ENCODE measurements around the gene MTMR2.

Gene MTMR2

GRCh38 chr11:95923728-95924413 is at the start of gene MTMR2:
Gene MTMR2, minus strand, starts transcription at chr11:95924107. Its CDS starts 153 bp downstream, at chr11:95923954.
- no peak for FAIRE-seq

GRCh38 chr11:95972060-95972459 is 48.2 kb upstream of the MTMR2 start:
- no peak for FAIRE-seq

- no peak for FAIRE-seq
Observed at GRCh38 chr11:95968585-95968984, 44.7 kb upstream of the MTMR2 start.

GRCh38 chr11:95964281-95964680 is 40.4 kb upstream of the MTMR2 start:
- FAIRE-seq, result no peak

GRCh38 chr11:95961758-95962157 is 37.9 kb upstream of the MTMR2 start:
- no peak for FAIRE-seq

GRCh38 chr11:95950905-95951304 is 27.0 kb upstream of the MTMR2 start:
- FAIRE-seq, result no peak

GRCh38 chr11:95948637-95949036 is 24.7 kb upstream of the MTMR2 start:
- FAIRE-seq, result no peak

- no peak for FAIRE-seq
Observed at GRCh38 chr11:95944623-95945022, 20.7 kb upstream of the MTMR2 start.

- no peak for FAIRE-seq
Observed at GRCh38 chr11:95943546-95943945, 19.6 kb upstream of the MTMR2 start.

GRCh38 chr11:95939091-95939490 is 15.2 kb upstream of the MTMR2 start:
- FAIRE-seq, result no peak

GRCh38 chr11:95937358-95937757 is 13.5 kb upstream of the MTMR2 start:
- FAIRE-seq, result no peak

GRCh38 chr11:95933594-95933993 is 9.7 kb upstream of the MTMR2 start:
- no peak for FAIRE-seq

GRCh38 chr11:95931916-95932315 is 8.0 kb upstream of the MTMR2 start:
- FAIRE-seq, result no peak

GRCh38 chr11:95930948-95931347 is 7.0 kb upstream of the MTMR2 start:
- no peak for FAIRE-seq

- FAIRE-seq, result no peak
Observed at GRCh38 chr11:95926726-95927125, 2.8 kb upstream of the MTMR2 start.

GRCh38 chr11:95925011-95925410 is 1.1 kb upstream of the MTMR2 start:
- no peak for FAIRE-seq

- no peak for FAIRE-seq
Observed at GRCh38 chr11:95924414-95924760, 480 bp upstream of the MTMR2 start.

- FAIRE-seq, result no peak
Observed at GRCh38 chr11:95923439-95923727, 524 bp downstream of the MTMR2 start.

- FAIRE-seq, result no peak
Observed at GRCh38 chr11:95922536-95923438, 1.1 kb downstream of the MTMR2 start.

GRCh38 chr11:95922099-95922498 is 1.8 kb downstream of the MTMR2 start:
- FAIRE-seq, result no peak

GRCh38 chr11:95920460-95921105 is 3.3 kb downstream of the MTMR2 start:
- no peak for FAIRE-seq

- FAIRE-seq, result no peak
Observed at GRCh38 chr11:95919514-95919913, 4.4 kb downstream of the MTMR2 start.

GRCh38 chr11:95918720-95919119 is 5.2 kb downstream of the MTMR2 start:
- FAIRE-seq, result no peak

GRCh38 chr11:95918056-95918455 is 5.9 kb downstream of the MTMR2 start:
- FAIRE-seq, result no peak

Measured in A204.1 (cell line).